K562 (cell line): ENCODE data around the gene COL4A6. TPM values are rescaled to one million over a fixed set of nuclear protein-coding genes. Genes with fewer than 3 reads are reported as not detected.

Experiments
- ATAC-seq: fragments of 200-7000 bp; cut with Tn5 transposase; 3 replicates; pipeline ENCODE4 v1.9.1; 2020; ENCODE audit warnings: moderate library complexity
- BruUV-seq: library from RNA; stranded (reverse); fragments of 400-500 nt; replicated peaks from 2 replicates; lab custom pipeline; 2021; lab: Mats Ljungman, UMichigan
- CTCF ChIA-PET: fragments of 300-600 bp; formaldehyde crosslinking; extraction: SDS; loops from one replicate; lab custom pipeline; 2021; ENCODE audit warnings: low intra/inter-chr PET ratio; lab: Yijun Ruan, JAX
- POLR2A ChIA-PET: fragments of 300-600, 350-650 bp; sonication (Branson Sonifier 250); formaldehyde crosslinking; extraction: SDS; loops from one replicate; lab custom pipeline; 2021; ENCODE audit warnings: antibody characterized with exemption, inconsistent platforms; lab: Yijun Ruan, JAX
- DNase-seq, 4 experiments: peaks; one replicate each; pipeline versions ENCODE4 v3.0.0 to v3.0.0-alpha.2; 2011 to 2018; ENCODE audit warnings: low spot score in 3 of 4, mixed read lengths in 3 of 4; ENCODE audit errors: extremely low read depth in 1 of 4
- FAIRE-seq: peaks from 2 replicates; lab custom pipeline; 2011; peaks lifted over from hg19 to GRCh38; lab: Jason Lieb, UNC
- H2AFZ ChIP-seq: 2 replicates; pipeline ENCODE4 v1.6.0; 2011; ENCODE audit warnings: low read depth, low read length, control low read depth, inconsistent platforms
- H3K27ac ChIP-seq: fragments of 200-600 bp; 3 replicates; pipeline ENCODE4 v1.8.0; 2011; ENCODE audit warnings: low read depth, mild to moderate bottlenecking, control low read depth, inconsistent platforms, low read length, moderate library complexity, mixed read lengths; ENCODE audit errors: extremely low read depth
- H3K27me3 ChIP-seq, 2 experiments: fragments of 300-600 bp in 1 of 2; 2 replicates in 1 of 2; 3 replicates in 1 of 2; pipeline versions ENCODE4 v1.6.0 to v1.8.0; 2011; ENCODE audit warnings: inconsistent platforms in 2 of 2, low read length in 2 of 2, mild to moderate bottlenecking in 1 of 2, mixed read lengths in 1 of 2, moderate library complexity in 1 of 2; ENCODE audit not compliant: control insufficient read depth in 2 of 2, insufficient read depth in 2 of 2
- H3K36me3 ChIP-seq: fragments of 300-600 bp; 3 replicates; pipeline ENCODE4 v1.8.0; 2011; ENCODE audit warnings: mild to moderate bottlenecking, low read length, inconsistent platforms; ENCODE audit not compliant: control insufficient read depth, insufficient read depth
- H3K4me1 ChIP-seq, 2 experiments: fragments of 200-600 bp in 1 of 2; replicated peaks in 1 of 2; 2 replicates in 1 of 2; 3 replicates in 1 of 2; pipeline versions ENCODE4 v1.5.1 to v1.8.0; 2011; ENCODE audit warnings: inconsistent platforms in 2 of 2, low read length in 2 of 2, mild to moderate bottlenecking in 1 of 2, mixed read lengths in 1 of 2, moderate library complexity in 1 of 2; ENCODE audit not compliant: control insufficient read depth in 2 of 2, insufficient read depth in 2 of 2
- H3K4me2 ChIP-seq: 2 replicates; pipeline ENCODE4 v1.6.1; 2011; ENCODE audit warnings: low read length, control low read depth, inconsistent platforms, mixed read lengths; ENCODE audit not compliant: insufficient read depth
- H3K4me3 ChIP-seq: fragments of 200-600 bp; sonication (generic), shearing (Covaris generic); 2 replicates; pipeline ENCODE4 v1.5.1; 2016; ENCODE audit warnings: control low read depth, inconsistent platforms
- H3K79me2 ChIP-seq: fragments of 200-600 bp; 3 replicates; pipeline ENCODE4 v1.8.0; 2011; ENCODE audit warnings: low read length, inconsistent platforms; ENCODE audit not compliant: control insufficient read depth, insufficient read depth
- H3K9ac ChIP-seq, 2 experiments: 2 replicates each; pipeline versions ENCODE4 v1.6.0 to v1.6.1; 2011; ENCODE audit warnings: low read depth in 2 of 2, low read length in 2 of 2, control low read depth in 1 of 2, inconsistent platforms in 1 of 2, mild to moderate bottlenecking in 1 of 2, mixed read lengths in 1 of 2; ENCODE audit not compliant: insufficient read depth in 1 of 2
- H3K9me1 ChIP-seq: one replicate; pipeline ENCODE4 v1.6.0; 2011; ENCODE audit warnings: inconsistent platforms, mild to moderate bottlenecking, low read length, moderate library complexity; ENCODE audit not compliant: control insufficient read depth, insufficient read depth
- H3K9me3 ChIP-seq: replicated peaks from 2 replicates; pipeline ENCODE4 v1.5.1; 2011; ENCODE audit warnings: low read depth, low read length, inconsistent platforms; ENCODE audit not compliant: control insufficient read depth, insufficient read depth
- H4K20me1 ChIP-seq: replicated peaks from 2 replicates; pipeline ENCODE4 v1.6.1; 2011; ENCODE audit warnings: low read length, inconsistent platforms, mixed read lengths; ENCODE audit not compliant: control insufficient read depth, insufficient read depth
- CC2D1A ChIP-seq: fragments of 450-650 bp; IDR thresholded peaks from 2 replicates; pipeline ENCODE4 v1.6.1; 2017; ENCODE audit warnings: mild to moderate bottlenecking
- CEBPB ChIP-seq: fragments of 450-650 bp; IDR thresholded peaks from 2 replicates; pipeline ENCODE4 v1.6.1; 2016; ENCODE audit warnings: missing genetic modification characterization, missing compliant biosample characterization
- CEBPG ChIP-seq, 3 experiments: fragments of 200-800 bp in 1 of 3; sonication (Bioruptor generic) in 1 of 3; sonication (generic) in 1 of 3; formaldehyde crosslinking in 1 of 3; IDR thresholded peaks in 2 of 3; conservative IDR thresholded peaks in 1 of 3; 2 replicates each; pipeline versions ENCODE4 v1.6.1 to v1.8.0; 2016 to 2022; ENCODE audit warnings: missing compliant biosample characterization in 2 of 3, missing genetic modification characterization in 2 of 3, mild to moderate bottlenecking in 1 of 3, missing genetic modification reagents in 1 of 3
- GTF2B ChIP-seq: IDR thresholded peaks from 2 replicates; pipeline ENCODE4 v1.6.1; 2011; ENCODE audit not compliant: insufficient read length; ENCODE audit errors: extremely low read depth
- MIER1 ChIP-seq: fragments of 450-650 bp; IDR thresholded peaks from 2 replicates; pipeline ENCODE4 v1.6.1; 2016; ENCODE audit warnings: antibody characterized with exemption, mild to moderate bottlenecking, low read depth
- NFXL1 ChIP-seq: fragments of 450-650 bp; formaldehyde crosslinking; IDR thresholded peaks from 2 replicates; pipeline ENCODE4 v1.4.0; 2021; ENCODE audit warnings: mild to moderate bottlenecking
- TBP ChIP-seq: optimal IDR thresholded peaks from 2 replicates; pipeline ENCODE3; 2011; ENCODE audit warnings: low read depth, low read length, improper control_type of control experiment
- WGBS: fragments of 100-300 bp; shearing (Covaris generic); methylation state at CpG from one replicate; pipeline ENCODE4 v1.1.6; 2016; ENCODE audit warnings: low coverage, mixed read lengths; ENCODE audit not compliant: insufficient coverage; ENCODE audit errors: missing lambda C conversion rate; 5-methylcytosine and 5-hydroxymethylcytosine counted together
- in situ Hi-C: fragments of 300-500 bp; cut with MboI; formaldehyde crosslinking; loops from 4 replicates; pipeline ENCODE4 v1.15.0; 2018; ENCODE audit warnings: inconsistent platforms, mixed read lengths
- intact Hi-C: fragments of 100-400 bp; cut with micrococcal nuclease; formaldehyde crosslinking; loops from 2 replicates; pipeline ENCODE4 v1.14.2; 2022
- polyA plus RNA-seq, 8 experiments: library from polyadenylated mRNA; depleted of rRNA in 4 of 8; stranded (reverse) in 5 of 8; unstranded in 3 of 8; fragments of >200 nt; fragmentation: Nextera tagmentation in 2 of 8; fragmentation: Illumina TruSeq in 1 of 8; extraction: Ambion mirVana in 2 of 8; extraction: Trizol in 1 of 8; gene quantifications; 2 replicates each; pipeline versions ENCODE4 v1.2.1 to v1.2.3, GENCODE V29; 2011 to 2014; ENCODE audit warnings: inconsistent platforms in 1 of 8, missing spikeins in 1 of 8
- total RNA-seq, 7 experiments: library from RNA; depleted of rRNA in 6 of 7; stranded (reverse); fragments of >200 nt in 6 of 7; fragmentation: Illumina TruSeq in 2 of 7; extraction: Trizol in 2 of 7; gene quantifications; 2 replicates each; pipeline versions ENCODE4 v1.2.1 to v1.2.3, GENCODE V29; 2011 to 2021; ENCODE audit warnings: low replicate concordance in 1 of 7
- TF ChIP-seq, protein P1 (sequence below): sonication (generic); formaldehyde crosslinking; IDR thresholded peaks from 2 replicates; pipeline ENCODE4 v1.8.1; 2023; ENCODE audit warnings: mild to moderate bottlenecking, missing genetic modification reagents

Gene COL4A6
- total and polyA plus RNA-seq, 9 of the 15 experiments (the other 6 are each of a cell fraction or from before 2014, with no cell fraction given): 0.02 to 0.05 TPM; not detected in 7

DNA sequence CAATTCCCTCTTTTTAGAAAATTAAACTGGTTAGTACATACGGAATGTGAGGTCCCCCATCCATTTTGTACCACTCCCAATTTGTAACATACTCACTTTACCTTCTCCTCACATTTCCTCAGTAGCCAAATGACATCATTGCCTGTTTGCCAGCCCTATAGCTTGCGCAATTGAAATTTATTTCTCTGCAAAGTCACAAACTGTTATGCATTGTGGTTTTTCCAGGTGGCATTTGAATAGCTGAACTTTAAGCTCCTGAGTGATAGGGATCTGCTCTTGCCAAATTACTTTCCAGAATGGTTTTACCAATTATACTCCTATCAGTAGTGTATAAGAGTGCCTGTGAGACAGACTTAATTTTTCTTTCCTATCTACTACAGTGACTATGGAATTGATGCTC lies 9.1 kb upstream of the COL4A6 start:
- Histone ChIP-seq H3K36me3 (no peaks in the 10 kb centered on the region), H4K20me1 (no peaks in the 10 kb centered on the region), H3K27ac (no peak overlapping the region), H3K9me1 (no peaks in the 10 kb centered on the region), H2AFZ (no peak overlapping the region), H3K27me3 (no peaks in the 10 kb centered on the region), H3K4me3 (no peak overlapping the region), H3K4me1 (no peaks in the 10 kb centered on the region), H3K9me3 (no peaks in the 10 kb centered on the region), H3K9ac (no peak overlapping the region), H3K79me2 (no peaks in the 10 kb centered on the region), H3K4me2 (no peak overlapping the region)
- no TSS peak for BruUV-seq
- no peak for FAIRE-seq
- ChIA-PET POLR2A (no interaction called here), CTCF (no interaction called here)
- ATAC-seq: no peak
- intact Hi-C loops: no loop called here
- 17% methylated on average over 2 of the region's 2 CpGs for WGBS
- no peak for DNase-seq
- in situ Hi-C loops: no loop called here
- TF ChIP-seq, protein P1, sequence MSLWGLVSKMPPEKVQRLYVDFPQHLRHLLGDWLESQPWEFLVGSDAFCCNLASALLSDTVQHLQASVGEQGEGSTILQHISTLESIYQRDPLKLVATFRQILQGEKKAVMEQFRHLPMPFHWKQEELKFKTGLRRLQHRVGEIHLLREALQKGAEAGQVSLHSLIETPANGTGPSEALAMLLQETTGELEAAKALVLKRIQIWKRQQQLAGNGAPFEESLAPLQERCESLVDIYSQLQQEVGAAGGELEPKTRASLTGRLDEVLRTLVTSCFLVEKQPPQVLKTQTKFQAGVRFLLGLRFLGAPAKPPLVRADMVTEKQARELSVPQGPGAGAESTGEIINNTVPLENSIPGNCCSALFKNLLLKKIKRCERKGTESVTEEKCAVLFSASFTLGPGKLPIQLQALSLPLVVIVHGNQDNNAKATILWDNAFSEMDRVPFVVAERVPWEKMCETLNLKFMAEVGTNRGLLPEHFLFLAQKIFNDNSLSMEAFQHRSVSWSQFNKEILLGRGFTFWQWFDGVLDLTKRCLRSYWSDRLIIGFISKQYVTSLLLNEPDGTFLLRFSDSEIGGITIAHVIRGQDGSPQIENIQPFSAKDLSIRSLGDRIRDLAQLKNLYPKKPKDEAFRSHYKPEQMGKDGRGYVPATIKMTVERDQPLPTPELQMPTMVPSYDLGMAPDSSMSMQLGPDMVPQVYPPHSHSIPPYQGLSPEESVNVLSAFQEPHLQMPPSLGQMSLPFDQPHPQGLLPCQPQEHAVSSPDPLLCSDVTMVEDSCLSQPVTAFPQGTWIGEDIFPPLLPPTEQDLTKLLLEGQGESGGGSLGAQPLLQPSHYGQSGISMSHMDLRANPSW: no peak
- TF ChIP-seq MIER1 (no peak), TBP (no peak), GTF2B (no peak), CEBPB (tag) (peak; percentile 75), NFXL1 (CRISPR knock-in tag) (no peak), CEBPG (CRISPR knock-in tag; IDR thresholded peaks at IDR 0.05) (no peak), CEBPG (tag; conservative IDR thresholded peaks at IDR 0.05 in 1 of 2, IDR thresholded peaks at IDR 0.05 in 1 of 2) (peak in 1 of 2 experiments; percentile 34; a peak in 2 of 4 replicates), CC2D1A (no peak)
